Endothelial cell of umbilical vein (primary cell): ENCODE data around the gene SDC4. TPM values are rescaled to one million over a fixed set of nuclear protein-coding genes. Genes with fewer than 3 reads are reported as not detected.

Experiments used
- BruUV-seq: library from RNA; stranded (reverse); fragments of 400-500 nt; replicated peaks from 2 replicates; lab custom pipeline; 2021; lab: Mats Ljungman, UMichigan
- CTCF ChIA-PET: fragments of 300-600, 350-600 bp; sonication (Branson Sonifier 250); formaldehyde crosslinking; loops from one replicate; lab custom pipeline; 2021; ENCODE audit warnings: antibody characterized with exemption, inconsistent platforms; lab: Charles Lee
- POLR2A ChIA-PET: fragments of 300-600, 350-600 bp; sonication (Branson Sonifier 250); formaldehyde crosslinking; loops from one replicate; lab custom pipeline; 2021; ENCODE audit warnings: antibody characterized with exemption, inconsistent platforms; lab: Charles Lee
- DNase-seq: peaks from one replicate; pipeline ENCODE4 v3.0.0-alpha.2; 2011; ENCODE audit warnings: low read depth, low spot score
- FAIRE-seq: peaks from 2 replicates; lab custom pipeline; 2011; peaks lifted over from hg19 to GRCh38; lab: Jason Lieb, UNC
- H2AFZ ChIP-seq: 2 replicates; pipeline ENCODE4 v1.6.0; 2012; ENCODE audit warnings: low read depth, low read length, control low read depth, inconsistent platforms
- H3K27ac ChIP-seq: 2 replicates; pipeline ENCODE4 v1.5.1; 2011; ENCODE audit warnings: low read depth, mild to moderate bottlenecking, control low read depth, low read length, moderate library complexity; ENCODE audit not compliant: insufficient read depth
- H3K27me3 ChIP-seq, 2 experiments: 2 replicates each; pipeline versions ENCODE4 v1.6.0 to v1.6.1; 2011; ENCODE audit warnings: low read length in 2 of 2, mixed read lengths in 1 of 2; ENCODE audit not compliant: control insufficient read depth in 2 of 2, insufficient read depth in 2 of 2
- H3K36me3 ChIP-seq, 2 experiments: 2 replicates in 1 of 2; 3 replicates in 1 of 2; pipeline ENCODE4 v1.5.1; 2011; ENCODE audit warnings: low read length in 2 of 2, mild to moderate bottlenecking in 1 of 2, moderate library complexity in 1 of 2; ENCODE audit not compliant: control insufficient read depth in 2 of 2, insufficient read depth in 2 of 2; ENCODE audit errors: extremely low read depth in 1 of 2
- H3K4me1 ChIP-seq: 3 replicates; pipeline ENCODE4 v1.5.1; 2011; ENCODE audit warnings: mild to moderate bottlenecking, low read length; ENCODE audit not compliant: control insufficient read depth, insufficient read depth; ENCODE audit errors: extremely low read depth
- H3K4me2 ChIP-seq: 2 replicates; pipeline ENCODE4 v1.6.1; 2011; ENCODE audit warnings: low read length, control low read depth, mixed read lengths; ENCODE audit not compliant: insufficient read depth
- H3K4me3 ChIP-seq, 3 experiments: fragments of 200-600 bp in 1 of 3; sonication (generic), shearing (Covaris generic) in 1 of 3; replicated peaks in 1 of 3; 2 replicates each; pipeline ENCODE4 v1.5.1; 2011 to 2016; ENCODE audit warnings: control low read depth in 3 of 3, low read length in 3 of 3, mild to moderate bottlenecking in 2 of 3, inconsistent platforms in 1 of 3, low read depth in 1 of 3, moderate library complexity in 1 of 3; ENCODE audit not compliant: insufficient read depth in 1 of 3
- H3K79me2 ChIP-seq: 2 replicates; pipeline ENCODE4 v1.6.0; 2012; ENCODE audit warnings: low read length, inconsistent platforms; ENCODE audit not compliant: control insufficient read depth, insufficient read depth
- H3K9ac ChIP-seq: replicated peaks from 2 replicates; pipeline ENCODE3; 2011; ENCODE audit warnings: low read length, control low read depth; ENCODE audit not compliant: insufficient read depth; ENCODE audit errors: extremely low read depth
- H3K9me1 ChIP-seq: replicated peaks from 3 replicates; pipeline ENCODE4 v1.6.0; 2011; ENCODE audit warnings: mild to moderate bottlenecking, low read length; ENCODE audit not compliant: control insufficient read depth, insufficient read depth; ENCODE audit errors: extremely low read depth
- H3K9me3 ChIP-seq: replicated peaks from 2 replicates; pipeline ENCODE4 v1.5.1; 2012; ENCODE audit warnings: low read length, inconsistent platforms; ENCODE audit not compliant: control insufficient read depth, insufficient read depth
- H4K20me1 ChIP-seq: replicated peaks from 2 replicates; pipeline ENCODE3; 2011; ENCODE audit warnings: mild to moderate bottlenecking, low read length; ENCODE audit not compliant: control insufficient read depth, insufficient read depth; ENCODE audit errors: extremely low read depth
- CTCF ChIP-seq, 2 donors: IDR thresholded peaks; 1 replicate in 1 of 2; 2 replicates in 1 of 2; pipeline ENCODE4 v1.5.1; 2011; ENCODE audit warnings: low read length in 2 of 2, mild to moderate bottlenecking in 2 of 2, moderate library complexity in 2 of 2, control low read depth in 1 of 2, inconsistent platforms in 1 of 2, low read depth in 1 of 2; ENCODE audit not compliant: insufficient read depth in 1 of 2; ENCODE audit errors: extremely low read depth in 1 of 2
- EZH2 ChIP-seq: IDR thresholded peaks from 2 replicates; pipeline ENCODE4 v1.6.1; 2012; ENCODE audit warnings: borderline replicate concordance, low read depth, mild to moderate bottlenecking, moderate library complexity, low read length, inconsistent platforms; ENCODE audit not compliant: severe bottlenecking
- FOS ChIP-seq: IDR thresholded peaks from 2 replicates; pipeline ENCODE4 v1.6.1; 2011; ENCODE audit warnings: mild to moderate bottlenecking, low read length, moderate library complexity, borderline replicate concordance; ENCODE audit not compliant: insufficient read depth
- GATA2 ChIP-seq: IDR thresholded peaks from 2 replicates; pipeline ENCODE4 v1.7.0; 2011; ENCODE audit warnings: low read depth, mild to moderate bottlenecking, moderate library complexity, mixed read lengths, low read length; ENCODE audit not compliant: insufficient read length, insufficient read depth
- JUN ChIP-seq: IDR thresholded peaks from 2 replicates; pipeline ENCODE4 v1.6.1; 2011; ENCODE audit warnings: borderline replicate concordance, low read depth; ENCODE audit not compliant: insufficient read length, insufficient read depth
- MAX ChIP-seq: IDR thresholded peaks from 2 replicates; pipeline ENCODE4 v1.6.1; 2011; ENCODE audit not compliant: insufficient read depth, insufficient read length
- MYC ChIP-seq: IDR thresholded peaks from one replicate; pipeline ENCODE4 v1.6.1; 2011; ENCODE audit warnings: mild to moderate bottlenecking, low read depth, low read length
- POLR2A ChIP-seq: IDR thresholded peaks from 2 replicates; pipeline ENCODE4 v1.6.1; 2012; ENCODE audit warnings: low read depth, mild to moderate bottlenecking, control low read depth, low read length
- POLR2AphosphoS5 ChIP-seq: IDR thresholded peaks from 2 replicates; pipeline ENCODE4 v1.6.1; 2012; ENCODE audit warnings: low read depth, mild to moderate bottlenecking, control low read depth, low read length, moderate library complexity; ENCODE audit not compliant: insufficient read depth
- dilution Hi-C: fragments of 300-500 bp; cut with MboI; formaldehyde crosslinking; loops from one replicate; pipeline ENCODE4 v1.15.0; 2019; ENCODE audit warnings: low sequenced_read_pairs; ENCODE audit not compliant: extremely low pct_ligation_motif_present
- intact Hi-C: fragments of 100-400 bp; cut with micrococcal nuclease; formaldehyde crosslinking; loops from one replicate; pipeline ENCODE4 v1.10.0; 2022
- polyA plus RNA-seq, 4 experiments: library from polyadenylated mRNA; depleted of rRNA in 3 of 4; stranded (reverse) in 3 of 4; unstranded in 1 of 4; fragments of >200 nt; gene quantifications; 2 replicates each; pipeline versions ENCODE4 v1.2.1 to v1.2.3, GENCODE V29; 2011 to 2012; ENCODE audit warnings: missing spikeins in 1 of 4
- total RNA-seq: library from RNA; stranded (reverse); gene quantifications from 2 replicates; pipeline ENCODE4 v1.2.3, GENCODE V29; 2021

SDC4 gene
- total and polyA plus RNA-seq, 2 donors (not counting 3 experiments of a cell fraction or from before 2014, with no cell fraction given), result 26.3 to 32.0 TPM

GRCh38 chr20:45343532-45344167, 4.6 kb downstream of the SDC4 start:
- Histone ChIP-seq H3K9ac (peak overlapping the region; percentile 45), H4K20me1 (no peaks in the 10 kb centered on the region), H3K4me2 (peak overlapping the region; percentile 74), H3K9me1 (no peaks in the 10 kb centered on the region), H3K9me3 (no peaks in the 10 kb centered on the region), H3K4me1 (peaks cover 62% of the 10 kb centered on the region), H3K79me2 (peaks cover 78% of the 10 kb centered on the region), H2AFZ (no peak overlapping the region), H3K36me3 (peaks cover 0 to 3% of the 10 kb centered on the region in 2 experiments), H3K27me3 (no peaks in the 10 kb centered on the region), H3K4me3 (no peak overlapping the region), H3K27ac (peak overlapping the region; percentile 92)
- dilution Hi-C loops, result no loop called here
- TF ChIP-seq CTCF (IDR thresholded peaks at IDR 0.05; ENCODE audit: extremely low read depth in 1 of 2, insufficient read depth in 1 of 2, low read depth in 1 of 2, low read length in 2 of 2) (no peak), MAX (no peak), POLR2AphosphoS5 (no peak), POLR2A (no peak), GATA2 (no peak), EZH2 (no peak), MYC (no peak), FOS (no peak), JUN (no peak)
- no TSS peak for BruUV-seq
- DNase-seq, result no peak
- ChIA-PET CTCF (interaction anchor here (1.0 to 2.3 kb wide), 9 partner anchors 14 to 427 kb away, joined by 4 to 22 read pairs (median 7); partner anchors contain the start of gene SYS1), POLR2A (interaction anchor here (0.5 to 1.9 kb wide), 5 partner anchors 9 to 384 kb away, joined by 3 to 9 read pairs (median 4); partner anchors contain the start of gene SYS1)
- intact Hi-C loops, result loop anchor here (1.0 to 10.0 kb wide), 2 partner anchors 15 to 571 kb away; partner anchors contain the start of gene PLTP
- FAIRE-seq, result no peak
